Glomerular visceral epithelial cell (primary cell): ENCODE data around the gene SULT1C3.
"Not testable (repeated sequence)": the region's sequence is repeated elsewhere in the genome, so short reads cannot be mapped to it uniquely, and the experiment has no call there.

Experiments
- DNase-seq: peaks from one replicate; pipeline ENCODE4 v3.0.0-alpha.2; 2016; ENCODE audit errors: extremely low spot score

SULT1C3 gene

GRCh38 chr2:108244667-108245414 is 5.1 kb downstream of the SULT1C3 start:
- no peak for DNase-seq

- no peak for DNase-seq
These were observed 13.3 kb downstream of the SULT1C3 start for GRCh38 chr2:108253106-108253505.

- DNase-seq: no peak
These were observed 18.1 kb downstream of the SULT1C3 start for GRCh38 chr2:108257757-108258331.

- no peak for DNase-seq
These were observed 21.0 kb downstream of the SULT1C3 start for GRCh38 chr2:108260773-108261172.

GRCh38 chr2:108262036-108262435 is 22.3 kb downstream of the SULT1C3 start:
- no peak for DNase-seq

GRCh38 chr2:108263401-108263800 is 23.6 kb downstream of the SULT1C3 start:
- DNase-seq: no peak

- DNase-seq: peak; percentile 48
These were observed 26.4 kb downstream of the SULT1C3 start for GRCh38 chr2:108266218-108266617.

- DNase-seq: peak; percentile 70
These were observed 27.3 kb downstream of the SULT1C3 start for GRCh38 chr2:108267101-108267500.

- peak; percentile 61 for DNase-seq
These were observed 28.2 kb downstream of the SULT1C3 start for GRCh38 chr2:108268001-108268400.

- DNase-seq: no peak
These were observed 30.6 kb downstream of the SULT1C3 start for GRCh38 chr2:108270346-108270745.

- DNase-seq: peak; percentile 42
These were observed 31.2 kb downstream of the SULT1C3 start for GRCh38 chr2:108270768-108271506.

- peak; percentile 63 for DNase-seq
These were observed 32.0 kb downstream of the SULT1C3 start for GRCh38 chr2:108271691-108272253.

GRCh38 chr2:108278631-108279030 is 38.9 kb downstream of the SULT1C3 start:
- DNase-seq: no peak

GRCh38 chr2:108279468-108279867 is 39.7 kb downstream of the SULT1C3 start:
- DNase-seq: no peak

- no peak for DNase-seq
These were observed 40.7 kb downstream of the SULT1C3 start for GRCh38 chr2:108280466-108280865.

GRCh38 chr2:108284566-108284965 is 44.8 kb downstream of the SULT1C3 start:
- not testable (repeated sequence) for DNase-seq

- no peak for DNase-seq
These were observed 45.8 kb downstream of the SULT1C3 start for GRCh38 chr2:108285616-108286015.

GRCh38 chr2:108287169-108287568 is 47.4 kb downstream of the SULT1C3 start:
- DNase-seq: no peak

GRCh38 chr2:108288534-108289106 is 48.9 kb downstream of the SULT1C3 start, which contains the start of gene SULT1C2:
TSS of gene SULT1C2 (plus strand) at chr2:108288895. CDS start at chr2:108293668, 4,773 bp downstream.
- peak; percentile 27 for DNase-seq

- DNase-seq: no peak
These were observed 54.1 kb downstream of the SULT1C3 start for GRCh38 chr2:108293850-108294249.

- peak; percentile 79 for DNase-seq
These were observed 57.8 kb downstream of the SULT1C3 start for GRCh38 chr2:108297436-108298141.
